Endothelial cell of umbilical vein (primary cell): Measurements from ENCODE around the gene CDK5. TPM values are rescaled to one million over a fixed set of nuclear protein-coding genes. Genes with fewer than 3 reads are reported as not detected.

Experiments
- BruUV-seq: library from RNA; stranded (reverse); fragments of 400-500 nt; replicated peaks from 2 replicates; lab custom pipeline; 2021; lab: Mats Ljungman, UMichigan
- CTCF ChIA-PET: fragments of 300-600, 350-600 bp; sonication (Branson Sonifier 250); formaldehyde crosslinking; loops from one replicate; lab custom pipeline; 2021; ENCODE audit warnings: antibody characterized with exemption, inconsistent platforms; lab: Charles Lee
- POLR2A ChIA-PET: fragments of 300-600, 350-600 bp; sonication (Branson Sonifier 250); formaldehyde crosslinking; loops from one replicate; lab custom pipeline; 2021; ENCODE audit warnings: antibody characterized with exemption, inconsistent platforms; lab: Charles Lee
- DNase-seq: peaks from one replicate; pipeline ENCODE4 v3.0.0-alpha.2; 2011; ENCODE audit warnings: low read depth, low spot score
- FAIRE-seq: peaks from 2 replicates; lab custom pipeline; 2011; peaks lifted over from hg19 to GRCh38; lab: Jason Lieb, UNC
- H2AFZ ChIP-seq: 2 replicates; pipeline ENCODE4 v1.6.0; 2012; ENCODE audit warnings: low read depth, low read length, control low read depth, inconsistent platforms
- H3K27ac ChIP-seq: 2 replicates; pipeline ENCODE4 v1.5.1; 2011; ENCODE audit warnings: low read depth, mild to moderate bottlenecking, control low read depth, low read length, moderate library complexity; ENCODE audit not compliant: insufficient read depth
- H3K27me3 ChIP-seq, 2 experiments: 2 replicates each; pipeline versions ENCODE4 v1.6.0 to v1.6.1; 2011; ENCODE audit warnings: low read length in 2 of 2, mixed read lengths in 1 of 2; ENCODE audit not compliant: control insufficient read depth in 2 of 2, insufficient read depth in 2 of 2
- H3K36me3 ChIP-seq, 2 experiments: 2 replicates in 1 of 2; 3 replicates in 1 of 2; pipeline ENCODE4 v1.5.1; 2011; ENCODE audit warnings: low read length in 2 of 2, mild to moderate bottlenecking in 1 of 2, moderate library complexity in 1 of 2; ENCODE audit not compliant: control insufficient read depth in 2 of 2, insufficient read depth in 2 of 2; ENCODE audit errors: extremely low read depth in 1 of 2
- H3K4me1 ChIP-seq: 3 replicates; pipeline ENCODE4 v1.5.1; 2011; ENCODE audit warnings: mild to moderate bottlenecking, low read length; ENCODE audit not compliant: control insufficient read depth, insufficient read depth; ENCODE audit errors: extremely low read depth
- H3K4me2 ChIP-seq: 2 replicates; pipeline ENCODE4 v1.6.1; 2011; ENCODE audit warnings: low read length, control low read depth, mixed read lengths; ENCODE audit not compliant: insufficient read depth
- H3K4me3 ChIP-seq, 3 experiments: fragments of 200-600 bp in 1 of 3; sonication (generic), shearing (Covaris generic) in 1 of 3; replicated peaks in 1 of 3; 2 replicates each; pipeline ENCODE4 v1.5.1; 2011 to 2016; ENCODE audit warnings: control low read depth in 3 of 3, low read length in 3 of 3, mild to moderate bottlenecking in 2 of 3, inconsistent platforms in 1 of 3, low read depth in 1 of 3, moderate library complexity in 1 of 3; ENCODE audit not compliant: insufficient read depth in 1 of 3
- H3K79me2 ChIP-seq: 2 replicates; pipeline ENCODE4 v1.6.0; 2012; ENCODE audit warnings: low read length, inconsistent platforms; ENCODE audit not compliant: control insufficient read depth, insufficient read depth
- H3K9ac ChIP-seq: replicated peaks from 2 replicates; pipeline ENCODE3; 2011; ENCODE audit warnings: low read length, control low read depth; ENCODE audit not compliant: insufficient read depth; ENCODE audit errors: extremely low read depth
- H3K9me1 ChIP-seq: replicated peaks from 3 replicates; pipeline ENCODE4 v1.6.0; 2011; ENCODE audit warnings: mild to moderate bottlenecking, low read length; ENCODE audit not compliant: control insufficient read depth, insufficient read depth; ENCODE audit errors: extremely low read depth
- H3K9me3 ChIP-seq: replicated peaks from 2 replicates; pipeline ENCODE4 v1.5.1; 2012; ENCODE audit warnings: low read length, inconsistent platforms; ENCODE audit not compliant: control insufficient read depth, insufficient read depth
- H4K20me1 ChIP-seq: replicated peaks from 2 replicates; pipeline ENCODE3; 2011; ENCODE audit warnings: mild to moderate bottlenecking, low read length; ENCODE audit not compliant: control insufficient read depth, insufficient read depth; ENCODE audit errors: extremely low read depth
- CTCF ChIP-seq, 2 donors: IDR thresholded peaks; 1 replicate in 1 of 2; 2 replicates in 1 of 2; pipeline ENCODE4 v1.5.1; 2011; ENCODE audit warnings: low read length in 2 of 2, mild to moderate bottlenecking in 2 of 2, moderate library complexity in 2 of 2, control low read depth in 1 of 2, inconsistent platforms in 1 of 2, low read depth in 1 of 2; ENCODE audit not compliant: insufficient read depth in 1 of 2; ENCODE audit errors: extremely low read depth in 1 of 2
- GATA2 ChIP-seq: IDR thresholded peaks from 2 replicates; pipeline ENCODE4 v1.7.0; 2011; ENCODE audit warnings: low read depth, mild to moderate bottlenecking, moderate library complexity, mixed read lengths, low read length; ENCODE audit not compliant: insufficient read length, insufficient read depth
- JUN ChIP-seq: IDR thresholded peaks from 2 replicates; pipeline ENCODE4 v1.6.1; 2011; ENCODE audit warnings: borderline replicate concordance, low read depth; ENCODE audit not compliant: insufficient read length, insufficient read depth
- MYC ChIP-seq: IDR thresholded peaks from one replicate; pipeline ENCODE4 v1.6.1; 2011; ENCODE audit warnings: mild to moderate bottlenecking, low read depth, low read length
- dilution Hi-C: fragments of 300-500 bp; cut with MboI; formaldehyde crosslinking; loops from one replicate; pipeline ENCODE4 v1.15.0; 2019; ENCODE audit warnings: low sequenced_read_pairs; ENCODE audit not compliant: extremely low pct_ligation_motif_present
- intact Hi-C: fragments of 100-400 bp; cut with micrococcal nuclease; formaldehyde crosslinking; loops from one replicate; pipeline ENCODE4 v1.10.0; 2022
- polyA plus RNA-seq, 4 experiments: library from polyadenylated mRNA; depleted of rRNA in 3 of 4; stranded (reverse) in 3 of 4; unstranded in 1 of 4; fragments of >200 nt; gene quantifications; 2 replicates each; pipeline versions ENCODE4 v1.2.1 to v1.2.3, GENCODE V29; 2011 to 2012; ENCODE audit warnings: missing spikeins in 1 of 4
- total RNA-seq: library from RNA; stranded (reverse); gene quantifications from 2 replicates; pipeline ENCODE4 v1.2.3, GENCODE V29; 2021
- TF ChIP-seq, protein P1 (sequence below): IDR thresholded peaks from 2 replicates; pipeline ENCODE4 v1.6.1; 2011; ENCODE audit not compliant: insufficient read depth, insufficient read length

CDK5 gene
- total and polyA plus RNA-seq, 2 donors (not counting 3 experiments of a cell fraction or from before 2014, with no cell fraction given) = 16.5 to 38.3 TPM

DNA sequence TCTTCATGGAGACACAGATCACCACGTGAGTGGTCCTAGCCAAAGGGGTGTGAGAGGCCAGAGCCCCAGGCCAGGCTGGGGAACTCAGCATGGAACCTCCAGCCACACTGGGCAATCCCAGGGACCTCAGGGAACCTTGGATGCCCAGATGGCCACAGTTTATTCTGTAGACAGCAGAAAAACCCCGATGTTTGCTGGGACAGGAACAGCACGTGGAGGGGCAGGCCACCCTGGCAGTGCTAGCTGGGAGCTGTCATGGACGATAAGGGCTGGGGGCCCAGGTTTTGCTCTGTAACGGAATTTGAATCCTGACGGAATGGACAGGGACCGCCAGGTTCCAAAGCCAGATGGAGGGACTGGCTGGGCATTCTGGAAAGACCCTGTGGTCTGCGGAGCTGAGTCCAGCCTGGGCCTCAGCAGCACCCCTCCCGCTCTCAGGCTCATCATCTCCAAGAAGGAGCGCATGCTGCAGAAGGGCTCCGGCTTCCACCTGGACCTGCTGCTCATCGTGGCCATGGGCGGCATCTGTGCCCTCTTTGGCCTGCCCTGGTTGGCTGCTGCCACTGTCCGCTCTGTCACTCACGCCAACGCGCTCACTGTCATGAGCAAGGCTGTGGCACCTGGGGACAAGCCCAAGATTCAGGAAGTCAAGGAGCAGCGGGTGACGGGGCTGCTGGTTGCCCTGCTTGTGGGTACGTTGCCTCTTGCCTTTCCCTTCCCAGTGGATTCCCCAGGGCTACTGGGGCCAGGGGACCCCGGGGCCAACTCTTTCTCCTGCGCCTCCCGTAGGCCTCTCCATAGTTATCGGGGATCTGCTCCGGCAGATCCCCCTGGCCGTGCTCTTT, 17.3 kb upstream of the CDK5 start:
- POLR2A ChIA-PET = no interaction called here
- Histone ChIP-seq H4K20me1 (no peaks in the 10 kb centered on the region), H3K9me3 (no peaks in the 10 kb centered on the region), H3K79me2 (peaks cover 14% of the 10 kb centered on the region), H3K4me3 (no peak overlapping the region), H3K4me2 (no peak overlapping the region), H3K9ac (no peak overlapping the region), H3K27ac (no peak overlapping the region), H3K27me3 (no peaks in the 10 kb centered on the region), H3K9me1 (no peaks in the 10 kb centered on the region), H3K4me1 (peaks cover 10% of the 10 kb centered on the region), H2AFZ (no peak overlapping the region), H3K36me3 (peaks cover 5 to 44% of the 10 kb centered on the region in 2 experiments)
- CTCF ChIA-PET = interaction anchor here (1.0 to 2.1 kb wide), 2 partner anchors 10 to 62 kb away, joined by 3 to 4 read pairs; no protein-coding TSS in a partner anchor
- intact Hi-C loops = no loop called here
- FAIRE-seq (no peak), DNase-seq (no peak)
- no peak for TF ChIP-seq MYC
- TF ChIP-seq, protein P1, sequence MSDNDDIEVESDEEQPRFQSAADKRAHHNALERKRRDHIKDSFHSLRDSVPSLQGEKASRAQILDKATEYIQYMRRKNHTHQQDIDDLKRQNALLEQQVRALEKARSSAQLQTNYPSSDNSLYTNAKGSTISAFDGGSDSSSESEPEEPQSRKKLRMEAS = no peak
- no peak for TF ChIP-seq JUN
- no TSS peak for BruUV-seq
- dilution Hi-C loops = no loop called here

DNA sequence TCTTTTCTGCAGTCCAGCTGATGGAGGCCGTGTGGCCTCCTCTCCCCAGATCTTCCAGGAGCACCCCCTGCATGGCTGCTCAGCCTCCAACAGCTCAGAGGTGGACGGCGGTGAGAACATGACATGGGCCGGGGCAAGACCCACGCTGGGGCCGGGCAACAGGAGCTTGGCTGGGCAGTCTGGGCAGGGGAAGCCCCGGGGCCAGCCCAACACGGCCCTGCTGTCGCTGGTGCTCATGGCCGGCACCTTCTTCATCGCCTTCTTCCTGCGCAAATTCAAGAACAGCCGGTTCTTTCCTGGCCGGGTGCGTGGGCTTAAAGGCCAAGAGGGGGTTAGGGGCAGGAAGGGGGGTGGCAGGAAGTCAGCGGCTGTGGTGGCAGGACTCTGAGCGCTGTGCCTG, 16.3 kb upstream of the CDK5 start:
- no peak overlapping the region for H3K9ac ChIP-seq
- H3K9me3 ChIP-seq = no peaks in the 10 kb centered on the region
- no peak overlapping the region for H3K4me3 ChIP-seq
- POLR2A ChIA-PET = no interaction called here
- H3K27me3 ChIP-seq = no peaks in the 10 kb centered on the region
- dilution Hi-C loops = no loop called here
- H3K36me3 ChIP-seq = peaks cover 9 to 55% of the 10 kb centered on the region in 2 experiments
- H3K27ac ChIP-seq = no peak overlapping the region
- H3K79me2 ChIP-seq = peaks cover 3% of the 10 kb centered on the region
- no TSS peak for BruUV-seq
- FAIRE-seq (no peak), DNase-seq (no peak)
- H3K4me2 ChIP-seq = no peak overlapping the region
- intact Hi-C loops = no loop called here
- H2AFZ ChIP-seq = no peak overlapping the region
- CTCF ChIA-PET = interaction anchor here (1.0 to 1.2 kb wide), 2 partner anchors 61 to 111 kb away, joined by 3 to 4 read pairs; no protein-coding TSS in a partner anchor
- no peaks in the 10 kb centered on the region for H3K4me1 ChIP-seq
- TF ChIP-seq GATA2 (no peak), JUN (no peak), CTCF (IDR thresholded peaks at IDR 0.05; ENCODE audit: extremely low read depth in 1 of 2, insufficient read depth in 1 of 2, low read depth in 1 of 2, low read length in 2 of 2) (no peak)
- TF ChIP-seq, protein P1 = no peak
- no peaks in the 10 kb centered on the region for H4K20me1 ChIP-seq
- H3K9me1 ChIP-seq = no peaks in the 10 kb centered on the region
